ENCODE measurements around the gene ST6GAL1.
"Not testable (repeated sequence)": the region's sequence is repeated elsewhere in the genome, so short reads cannot be mapped to it uniquely, and the experiment has no call there.

Gene ST6GAL1

DNA sequence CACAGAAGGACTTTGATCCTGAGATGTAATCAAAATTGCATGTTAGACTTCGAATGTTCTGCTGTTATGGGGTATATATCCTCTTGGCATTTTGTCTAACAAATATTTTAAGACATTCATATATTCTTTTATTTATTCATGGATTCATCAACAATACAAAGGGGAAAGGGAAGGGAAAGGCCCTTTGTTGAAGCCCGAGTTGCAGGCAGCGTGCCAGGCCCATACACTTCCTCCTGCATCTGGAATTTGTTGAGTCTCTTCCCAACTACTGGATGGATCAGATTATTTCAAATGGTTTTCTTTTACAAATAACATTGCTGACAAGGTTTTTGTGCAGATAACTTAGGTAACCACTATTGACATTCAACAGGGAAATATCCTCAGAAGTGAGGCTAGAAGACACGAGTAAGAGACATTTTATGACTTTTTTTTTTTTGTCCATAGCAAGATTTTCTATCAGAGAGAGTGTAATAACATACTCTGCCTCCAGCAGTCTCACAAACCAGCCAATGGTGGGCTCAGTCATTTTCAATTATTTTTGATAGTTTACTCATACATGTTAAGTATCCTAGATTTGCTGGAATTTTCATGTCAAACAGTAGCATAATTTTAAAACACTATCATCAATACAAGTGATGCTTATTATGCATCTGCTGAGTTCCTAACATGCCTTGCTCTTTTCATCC lies 114.7 kb downstream of the ST6GAL1 start:
- TF ChIP-seq, protein P1, sequence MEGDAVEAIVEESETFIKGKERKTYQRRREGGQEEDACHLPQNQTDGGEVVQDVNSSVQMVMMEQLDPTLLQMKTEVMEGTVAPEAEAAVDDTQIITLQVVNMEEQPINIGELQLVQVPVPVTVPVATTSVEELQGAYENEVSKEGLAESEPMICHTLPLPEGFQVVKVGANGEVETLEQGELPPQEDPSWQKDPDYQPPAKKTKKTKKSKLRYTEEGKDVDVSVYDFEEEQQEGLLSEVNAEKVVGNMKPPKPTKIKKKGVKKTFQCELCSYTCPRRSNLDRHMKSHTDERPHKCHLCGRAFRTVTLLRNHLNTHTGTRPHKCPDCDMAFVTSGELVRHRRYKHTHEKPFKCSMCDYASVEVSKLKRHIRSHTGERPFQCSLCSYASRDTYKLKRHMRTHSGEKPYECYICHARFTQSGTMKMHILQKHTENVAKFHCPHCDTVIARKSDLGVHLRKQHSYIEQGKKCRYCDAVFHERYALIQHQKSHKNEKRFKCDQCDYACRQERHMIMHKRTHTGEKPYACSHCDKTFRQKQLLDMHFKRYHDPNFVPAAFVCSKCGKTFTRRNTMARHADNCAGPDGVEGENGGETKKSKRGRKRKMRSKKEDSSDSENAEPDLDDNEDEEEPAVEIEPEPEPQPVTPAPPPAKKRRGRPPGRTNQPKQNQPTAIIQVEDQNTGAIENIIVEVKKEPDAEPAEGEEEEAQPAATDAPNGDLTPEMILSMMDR (IDR thresholded peaks at IDR 0.05; ENCODE audit: low read depth, low read length), result no peak

GRCh38 chr3:187046033-187046432 lies 115.7 kb downstream of the ST6GAL1 start:
- TF ChIP-seq, protein P1 (IDR thresholded peaks at IDR 0.05; ENCODE audit: low read depth, low read length), result no peak
- no peak overlapping the region for H3K4me3 ChIP-seq (ENCODE audit: low read depth, low read length)

More for the DNA sequence above, 114.7 kb downstream of the ST6GAL1 start:
- H3K4me3 ChIP-seq (ENCODE audit: low read depth, low read length), result no peak overlapping the region

- TF ChIP-seq, protein P1 (IDR thresholded peaks at IDR 0.05; ENCODE audit: low read depth, low read length), result no peak
- H3K4me3 ChIP-seq (ENCODE audit: low read depth, low read length), result no peak overlapping the region
Measured at GRCh38 chr3:187049462-187050101, 119.3 kb downstream of the ST6GAL1 start.

DNA sequence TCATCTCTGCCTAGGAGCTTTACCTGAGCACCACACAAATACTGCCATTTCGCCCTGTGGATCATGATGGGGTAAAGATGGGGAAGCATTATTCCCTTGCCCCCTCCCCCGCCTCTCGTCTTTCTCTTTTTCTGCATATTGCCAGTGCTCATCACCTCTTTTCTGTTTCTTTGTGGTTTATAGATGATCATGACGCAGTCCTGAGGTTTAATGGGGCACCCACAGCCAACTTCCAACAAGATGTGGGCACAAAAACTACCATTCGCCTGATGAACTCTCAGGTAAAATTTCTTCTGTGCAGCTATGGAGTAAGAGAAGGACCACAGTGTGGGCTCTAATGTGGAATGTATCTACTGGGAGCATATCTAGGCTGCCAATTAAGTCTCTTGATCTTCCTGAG lies 120.7 kb downstream of the ST6GAL1 start:
- TF ChIP-seq, protein P1 (IDR thresholded peaks at IDR 0.05; ENCODE audit: low read depth, low read length), result no peak
- H3K4me3 ChIP-seq (ENCODE audit: low read depth, low read length), result no peak overlapping the region

DNA sequence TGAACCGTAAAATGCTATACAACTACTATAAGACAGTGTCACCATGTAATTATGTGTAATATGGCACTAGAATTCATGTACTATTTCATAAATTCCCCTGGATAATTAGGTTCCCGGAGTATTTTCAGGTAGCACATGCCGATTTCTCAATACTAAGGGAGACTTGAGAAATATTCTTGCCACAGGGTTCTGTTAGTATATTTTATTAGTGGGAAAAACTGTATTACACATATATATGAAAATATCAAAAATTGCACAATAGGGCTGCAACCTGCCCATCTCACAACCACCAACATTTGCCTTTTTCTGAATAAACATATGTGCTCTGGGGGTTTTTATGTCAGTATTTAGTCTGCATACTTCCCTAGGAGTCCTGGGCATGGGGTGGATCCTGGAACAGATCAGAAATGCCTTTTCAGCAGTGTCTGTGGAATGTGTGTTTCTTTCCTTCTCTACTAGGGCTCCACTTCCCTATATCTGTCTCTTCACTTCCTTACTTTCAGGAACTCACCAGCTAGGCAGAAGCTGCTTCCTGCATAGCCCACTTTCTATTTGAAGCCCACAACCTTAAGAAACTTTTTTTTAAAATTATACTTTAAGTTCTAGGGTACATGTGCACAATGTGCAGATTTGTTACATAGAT lies 121.5 kb downstream of the ST6GAL1 start:
- TF ChIP-seq, protein P1 (IDR thresholded peaks at IDR 0.05; ENCODE audit: low read depth, low read length), result no peak
- H3K4me3 ChIP-seq (ENCODE audit: low read depth, low read length), result no peak overlapping the region

GRCh38 chr3:187052427-187052826 lies 122.1 kb downstream of the ST6GAL1 start:
- H3K4me3 ChIP-seq (ENCODE audit: low read depth, low read length), result not testable (repeated sequence)

- H3K4me3 ChIP-seq (ENCODE audit: low read depth, low read length), result not testable (repeated sequence)
Measured at GRCh38 chr3:187054433-187054832, 124.1 kb downstream of the ST6GAL1 start.

GRCh38 chr3:187057803-187058202 lies 127.5 kb downstream of the ST6GAL1 start:
- not testable (repeated sequence) for H3K4me3 ChIP-seq (ENCODE audit: low read depth, low read length)

Measured in WI38 (cell line).